ENCODE results near the gene CNIH4. TPM values are rescaled to one million over a fixed set of nuclear protein-coding genes. Genes with fewer than 3 reads are reported as not detected.
A peak's percentile ranks its signal among the peaks of the same experiment; 100 is the strongest.

The CNIH4 gene
- total RNA-seq, 1 donor from 2014 or later, result 91.8 TPM

DNA sequence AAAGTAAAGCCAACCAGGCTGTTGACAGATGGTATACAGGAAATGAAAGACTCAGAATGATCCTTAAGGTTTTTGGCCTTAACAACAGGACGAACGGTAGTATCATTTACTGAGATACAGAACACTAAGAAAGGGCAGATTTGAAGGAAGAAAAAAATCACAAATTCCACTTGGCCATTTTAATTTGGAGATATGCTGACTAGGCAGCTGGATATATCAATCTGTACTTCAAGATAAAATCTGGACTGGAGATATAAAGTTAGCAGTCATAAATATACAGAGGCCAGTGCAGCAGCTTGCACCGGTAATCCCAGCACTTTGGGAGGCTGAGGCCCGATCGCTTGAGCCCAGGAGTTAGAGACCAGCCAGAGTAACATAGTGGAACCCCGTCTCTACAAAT lies 28.0 kb upstream of the CNIH4 start:
- Mint-ChIP-seq H3K27ac (no peak overlapping the region), H3K4me1 (peaks cover 14% of the 10 kb centered on the region), H3K36me3 (no peaks in the 10 kb centered on the region), H3K4me3 (peak overlapping the region; percentile 99), H3K9me3 (no peaks in the 10 kb centered on the region), H3K27me3 (ENCODE audit: insufficient read depth, low read depth) (no peaks in the 10 kb centered on the region)
- no peaks in the 10 kb centered on the region for H3K36me3 ChIP-seq
- H3K27ac ChIP-seq, result no peak overlapping the region
- H4K20me1 ChIP-seq (ENCODE audit: low read depth), result peaks cover 4% of the 10 kb centered on the region
- H3K4me1 ChIP-seq, result peaks cover 9% of the 10 kb centered on the region
- H3K4me2 ChIP-seq, result peak overlapping the region; percentile 90
- TF ChIP-seq CTCF (IDR thresholded peaks at IDR 0.05) (no peak), EZH2 (IDR thresholded peaks at IDR 0.05) (no peak), EZH2phosphoT487 (IDR thresholded peaks at IDR 0.05) (no peak)
- peak overlapping the region; percentile 89 for H3K4me3 ChIP-seq
- peaks cover 10% of the 10 kb centered on the region for H3F3A ChIP-seq (ENCODE audit: low read depth)
- H3K9me3 ChIP-seq (ENCODE audit: low read depth), result no peaks in the 10 kb centered on the region
- no peak overlapping the region for H2AFZ ChIP-seq (replicated peaks)
- H3K79me2 ChIP-seq (ENCODE audit: low read depth), result peaks cover 62% of the 10 kb centered on the region
- DNase-seq (ENCODE audit: low spot score), result no peak
- no peaks in the 10 kb centered on the region for H3K27me3 ChIP-seq
- peak overlapping the region; percentile 35 for H3K9ac ChIP-seq

GRCh38 chr1:224329484-224329841 lies 27.2 kb upstream of the CNIH4 start:
- Mint-ChIP-seq H3K4me3 (peak overlapping the region; percentile 99), H3K36me3 (no peaks in the 10 kb centered on the region), H3K9me3 (no peaks in the 10 kb centered on the region), H3K27me3 (ENCODE audit: insufficient read depth, low read depth) (no peaks in the 10 kb centered on the region), H3K27ac (peak overlapping the region; percentile 100), H3K4me1 (peaks cover 14% of the 10 kb centered on the region)
- TF ChIP-seq EZH2phosphoT487 (IDR thresholded peaks at IDR 0.05), result no peak
- TF ChIP-seq EZH2 (IDR thresholded peaks at IDR 0.05), result no peak
- no peak for TF ChIP-seq CTCF (IDR thresholded peaks at IDR 0.05)
- Histone ChIP-seq H3K4me2 (peak overlapping the region; percentile 90), H2AFZ (replicated peaks) (peak overlapping the region; percentile 98), H3K9ac (peak overlapping the region; percentile 96), H4K20me1 (ENCODE audit: low read depth) (peaks cover 2% of the 10 kb centered on the region), H3K36me3 (no peaks in the 10 kb centered on the region), H3K9me3 (ENCODE audit: low read depth) (no peaks in the 10 kb centered on the region), H3K4me3 (peak overlapping the region; percentile 89), H3K27me3 (no peaks in the 10 kb centered on the region), H3F3A (ENCODE audit: low read depth) (peaks cover 10% of the 10 kb centered on the region), H3K4me1 (peaks cover 9% of the 10 kb centered on the region), H3K27ac (peak overlapping the region; percentile 97), H3K79me2 (ENCODE audit: low read depth) (peaks cover 53% of the 10 kb centered on the region)
- DNase-seq (ENCODE audit: low spot score), result no peak

- H3K4me1 Mint-ChIP-seq, result peaks cover 14% of the 10 kb centered on the region
- peaks cover 9% of the 10 kb centered on the region for H3K4me1 ChIP-seq
- H3K27ac Mint-ChIP-seq, result peak within 1 kb of the TSS; percentile 100
- DNase-seq (ENCODE audit: low spot score), result peak; percentile 92
- no peaks in the 10 kb centered on the region for H4K20me1 ChIP-seq (ENCODE audit: low read depth)
- H2AFZ ChIP-seq (replicated peaks), result peak within 1 kb of the TSS; percentile 98
- H3K4me3 Mint-ChIP-seq, result peak within 1 kb of the TSS; percentile 99
- no peaks in the 10 kb centered on the region for H3K9me3 Mint-ChIP-seq
- TF ChIP-seq EZH2phosphoT487 (IDR thresholded peaks at IDR 0.05) (no peak), EZH2 (IDR thresholded peaks at IDR 0.05) (no peak), CTCF (IDR thresholded peaks at IDR 0.05) (no peak)
- H3K4me3 ChIP-seq, result peak within 1 kb of the TSS; percentile 89
- no peaks in the 10 kb centered on the region for H3K36me3 Mint-ChIP-seq
- peaks cover 49% of the 10 kb centered on the region for H3K79me2 ChIP-seq (ENCODE audit: low read depth)
- peak within 1 kb of the TSS; percentile 97 for H3K27ac ChIP-seq
- H3K36me3 ChIP-seq, result no peaks in the 10 kb centered on the region
- peak within 1 kb of the TSS; percentile 96 for H3K9ac ChIP-seq
- H3K27me3 ChIP-seq, result no peaks in the 10 kb centered on the region
- peaks cover 10% of the 10 kb centered on the region for H3F3A ChIP-seq (ENCODE audit: low read depth)
- H3K27me3 Mint-ChIP-seq (ENCODE audit: insufficient read depth, low read depth), result no peaks in the 10 kb centered on the region
- H3K9me3 ChIP-seq (ENCODE audit: low read depth), result no peaks in the 10 kb centered on the region
- peak within 1 kb of the TSS; percentile 90 for H3K4me2 ChIP-seq
Observed at GRCh38 chr1:224329842-224330753, 26.6 kb upstream of the CNIH4 start, which contains the start of gene NVL. Gene NVL, minus strand, starts transcription at chr1:224330172. Its CDS starts 45 bp downstream, at chr1:224330127.
